RWPE1 (cell line): ENCODE data around the gene REEP3.

Source experiments
- CTCF ChIA-PET: fragments of 350-600 bp; sonication (Branson Sonifier 250); formaldehyde crosslinking; extraction: SDS; loops from one replicate; lab custom pipeline; 2021; lab: Yijun Ruan, JAX
- POLR2A ChIA-PET: fragments of 400-600 bp; formaldehyde crosslinking; extraction: SDS; loops from one replicate; lab custom pipeline; 2020; ENCODE audit warnings: antibody characterized with exemption; ENCODE audit not compliant: low non-redundant PET; lab: Yijun Ruan, JAX
- DNase-seq: peaks from one replicate; pipeline ENCODE4 v3.0.0; 2012; ENCODE audit warnings: low spot score
- H3K27ac ChIP-seq: fragments of 450-650 bp; 2 replicates; pipeline ENCODE4 v1.5.1; 2017
- CTCF ChIP-seq: fragments of 450-650 bp; conservative IDR thresholded peaks from 2 replicates; pipeline ENCODE4 v1.5.1; 2017; ENCODE audit warnings: low read depth, mild to moderate bottlenecking

Gene REEP3

GRCh38 chr10:63634488-63635065, 113.4 kb downstream of the REEP3 start:
- no peak overlapping the region for H3K27ac ChIP-seq
- DNase-seq = no peak
- POLR2A ChIA-PET = no interaction called here
- CTCF ChIA-PET = interaction anchor here (0.7 to 0.8 kb wide), 3 partner anchors 18 to 468 kb away, joined by 3 to 5 read pairs (median 3); no protein-coding TSS in a partner anchor
- no peak for TF ChIP-seq CTCF

GRCh38 chr10:63636812-63637211, 115.6 kb downstream of the REEP3 start:
- H3K27ac ChIP-seq = no peak overlapping the region
- TF ChIP-seq CTCF = no peak
- ChIA-PET POLR2A (no interaction called here), CTCF (no interaction called here)
- no peak for DNase-seq

- no peak for TF ChIP-seq CTCF
- POLR2A ChIA-PET = no interaction called here
These were observed 116.7 kb downstream of the REEP3 start for GRCh38 chr10:63637901-63638327.

GRCh38 chr10:63641366-63641765, 120.2 kb downstream of the REEP3 start:
- CTCF ChIA-PET = no interaction called here

More at GRCh38 chr10:63637901-63638327, 116.7 kb downstream of the REEP3 start:
- CTCF ChIA-PET = no interaction called here
- no peak overlapping the region for H3K27ac ChIP-seq
- DNase-seq = no peak

GRCh38 chr10:63641799-63642198, 120.6 kb downstream of the REEP3 start:
- CTCF ChIA-PET = no interaction called here
- no peak for DNase-seq
- no peak overlapping the region for H3K27ac ChIP-seq
- POLR2A ChIA-PET = no interaction called here
- TF ChIP-seq CTCF = no peak

More at GRCh38 chr10:63641366-63641765, 120.2 kb downstream of the REEP3 start:
- H3K27ac ChIP-seq = no peak overlapping the region
- POLR2A ChIA-PET = no interaction called here
- no peak for TF ChIP-seq CTCF
- DNase-seq = no peak

GRCh38 chr10:63642808-63643207, 121.6 kb downstream of the REEP3 start:
- no peak overlapping the region for H3K27ac ChIP-seq
- TF ChIP-seq CTCF = no peak
- ChIA-PET POLR2A (no interaction called here), CTCF (interaction anchor here (0.6 kb wide), 1 partner anchor 230 kb away, joined by 3 read pairs; no protein-coding TSS in a partner anchor)
- no peak for DNase-seq
